GM21528 (cell line): Measurements from ENCODE around the gene PRR14L.
A peak's percentile ranks its signal among the peaks of the same experiment; 100 is the strongest.

Experiments
- ATAC-seq: cut with Tn5 transposase; IDR thresholded peaks from one replicate; pipeline ENCODE4 v1.9.1; 2021; ENCODE audit warnings: mild to moderate bottlenecking, moderate library complexity; ENCODE audit not compliant: unreplicated experiment, low FRiP score

Gene PRR14L

DNA sequence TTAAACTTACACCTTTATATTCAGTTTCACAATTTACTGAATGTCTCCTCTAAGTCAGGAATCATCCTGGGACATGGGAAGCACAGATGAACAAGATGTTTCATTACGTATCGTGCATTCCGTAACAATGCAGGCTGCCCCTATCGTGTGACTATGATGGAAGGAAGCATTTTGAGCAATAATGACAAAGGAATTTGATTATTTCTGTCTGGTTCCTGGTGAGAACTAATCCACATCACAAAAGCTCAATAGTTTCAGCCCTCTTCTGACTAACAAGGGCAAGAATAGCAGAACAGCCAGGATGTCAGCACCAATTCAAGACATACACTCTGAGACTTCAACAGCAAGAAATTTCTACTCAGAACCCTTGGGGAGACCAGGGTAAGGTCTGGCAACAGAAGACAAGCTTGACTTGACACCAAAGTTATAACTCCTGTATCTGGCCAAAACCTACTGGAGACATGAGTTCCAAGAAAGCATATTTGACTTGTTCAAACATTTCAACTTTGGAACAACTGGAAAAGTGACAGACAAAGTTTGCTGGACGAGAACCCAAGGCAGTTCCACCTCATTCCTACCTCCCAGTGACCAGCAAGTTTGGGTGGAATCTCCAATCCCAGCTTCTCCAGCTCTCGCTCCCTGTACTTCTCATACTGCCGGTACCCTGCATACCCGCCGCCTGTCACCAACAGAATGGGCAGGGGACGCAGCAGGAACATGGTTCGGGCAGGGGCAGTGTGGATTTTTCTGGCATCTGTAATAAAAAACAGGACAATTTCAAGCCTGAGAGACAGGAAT lies 102.2 kb downstream of the PRR14L start:
- no peak for ATAC-seq

DNA sequence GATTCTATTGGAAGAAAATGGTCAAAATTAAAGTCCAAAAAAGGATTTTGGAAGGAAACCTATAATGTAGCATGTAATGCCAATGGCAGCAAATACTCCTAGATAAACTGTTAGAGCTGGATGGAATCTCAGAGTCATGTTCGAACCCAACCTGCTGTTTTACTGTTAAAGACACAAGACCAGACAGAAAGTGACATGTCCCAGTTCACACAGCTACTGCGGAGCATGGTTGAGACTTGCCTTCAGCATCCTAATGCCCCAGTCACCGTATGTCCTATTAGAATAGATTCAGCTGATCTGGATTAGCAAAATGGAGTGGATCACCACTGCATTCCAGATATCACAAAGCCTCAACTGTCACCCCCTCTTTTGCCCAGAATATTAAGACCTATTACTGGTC lies 102.9 kb downstream of the PRR14L start:
- no peak for ATAC-seq

DNA sequence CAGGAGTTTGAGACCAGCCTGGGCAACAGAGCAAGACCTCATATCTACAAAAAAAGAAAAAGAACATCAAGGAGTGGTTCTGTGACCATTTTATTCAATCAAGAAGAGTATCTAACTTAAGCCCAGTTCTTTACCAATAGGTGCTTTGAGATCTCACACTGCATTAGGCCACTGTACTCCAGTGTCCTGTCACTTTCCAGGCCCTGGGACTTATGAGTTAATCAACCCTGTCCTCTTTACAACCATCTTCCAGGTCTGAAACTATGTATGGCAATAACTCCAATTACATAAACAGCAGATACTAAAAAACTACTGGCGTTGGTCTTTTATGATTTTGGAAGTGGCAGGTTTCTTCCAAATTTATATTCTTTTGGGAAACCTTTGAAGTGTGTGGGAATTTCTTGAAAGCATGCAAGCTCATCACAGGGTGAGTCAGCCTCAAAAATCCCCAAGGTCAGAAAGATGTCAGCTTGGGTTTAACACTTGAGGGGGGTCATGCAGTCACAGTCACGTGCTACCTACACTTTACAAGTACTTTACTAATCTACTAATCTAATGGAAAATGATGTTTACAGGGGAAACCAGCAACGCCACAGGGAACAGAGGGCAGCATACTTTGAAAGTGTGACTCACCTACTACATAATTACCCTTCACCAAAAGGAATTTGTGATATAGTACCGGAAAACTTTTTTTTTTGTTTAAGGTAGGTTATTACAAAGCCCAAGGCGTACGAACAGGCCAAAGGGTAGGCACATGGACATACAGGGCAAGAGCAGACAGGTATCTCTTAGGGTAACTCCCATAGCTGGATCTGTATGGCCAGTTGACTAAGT lies 103.5 kb downstream of the PRR14L start:
- ATAC-seq, result no peak

DNA sequence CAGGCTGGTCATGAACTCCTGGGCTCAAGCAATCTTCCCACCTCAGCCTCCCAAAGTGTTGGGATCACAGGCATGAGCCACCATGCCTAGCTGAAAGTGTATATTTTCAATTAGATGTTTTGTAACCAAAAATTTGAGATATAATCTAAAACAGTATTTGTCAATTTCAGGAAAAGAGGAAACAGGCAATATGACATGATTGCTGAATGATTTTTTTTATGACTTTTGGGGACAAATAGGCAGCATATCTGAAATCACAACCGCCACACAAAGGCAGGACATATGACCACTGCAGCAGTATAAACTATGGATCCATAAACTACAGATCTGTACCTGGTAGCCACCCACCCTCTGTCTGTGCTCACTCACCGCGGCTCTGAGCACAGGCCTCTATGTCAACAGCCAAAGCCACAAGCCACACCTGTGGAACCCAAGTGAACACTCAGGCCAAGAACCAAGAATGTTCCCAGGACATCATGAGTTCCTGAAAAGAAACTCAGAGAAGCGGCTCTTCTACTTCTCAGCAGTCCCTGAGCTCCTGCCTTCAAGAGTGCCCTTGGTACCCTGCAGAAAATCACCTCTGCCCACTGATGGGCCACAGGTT lies 110.4 kb downstream of the PRR14L start:
- ATAC-seq, result no peak

DNA sequence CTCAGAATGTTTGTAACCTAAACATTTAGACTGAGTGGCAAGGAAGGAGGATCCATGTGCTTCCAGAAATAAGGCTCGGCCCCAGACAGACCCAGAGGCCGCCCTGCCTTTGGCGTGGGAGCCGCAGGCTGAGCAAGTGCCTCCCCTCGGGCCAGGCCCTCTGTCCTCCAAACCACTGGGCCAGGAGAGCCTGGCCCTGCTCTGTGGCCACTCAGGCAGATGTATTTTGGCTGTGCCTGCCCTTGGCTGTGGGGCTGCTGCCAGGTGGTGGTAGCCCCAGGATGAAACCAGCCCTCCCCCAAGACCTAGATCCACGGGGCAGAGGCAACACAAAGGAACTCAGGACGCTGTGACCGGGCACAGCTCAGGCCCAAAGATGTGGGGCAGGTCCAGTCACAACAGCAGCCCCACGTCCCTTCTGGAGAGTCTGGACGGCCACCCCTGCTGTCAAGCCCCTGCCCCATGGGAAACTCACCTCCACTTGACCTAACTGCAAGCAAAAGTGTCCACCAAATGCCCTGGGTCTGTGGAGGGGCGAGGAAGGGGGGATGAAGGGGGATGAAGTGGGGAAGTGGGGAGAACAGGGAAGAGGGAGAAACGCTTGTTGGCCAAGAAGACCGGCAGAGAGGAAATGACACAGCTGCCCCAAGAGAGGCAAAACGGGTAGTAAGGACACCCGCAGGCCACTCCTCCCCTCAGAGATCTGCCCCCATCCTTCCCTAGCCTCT lies 111.9 kb downstream of the PRR14L start:
- ATAC-seq, result peak; percentile 46

DNA sequence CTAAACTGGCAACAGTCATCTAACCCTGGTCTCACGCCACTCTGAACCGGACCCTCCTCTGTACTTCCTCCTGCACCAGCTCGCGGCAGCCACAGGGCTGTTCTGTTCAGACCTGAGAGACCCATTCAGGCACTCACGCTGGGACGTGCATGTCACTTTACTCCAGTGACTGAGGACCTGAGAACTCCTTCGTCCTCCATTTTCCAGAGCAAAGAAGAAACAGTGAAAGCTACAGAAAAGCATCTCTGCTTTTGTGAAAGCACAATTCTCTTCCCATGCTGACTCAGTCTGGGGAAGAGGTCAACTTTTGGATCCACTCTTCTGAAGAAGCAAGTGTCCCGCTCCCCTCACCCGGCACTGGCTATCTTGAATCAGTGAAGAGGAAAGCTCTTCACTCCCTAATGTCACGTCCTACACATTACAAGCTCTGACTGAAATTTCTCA lies 112.5 kb downstream of the PRR14L start:
- no peak for ATAC-seq

DNA sequence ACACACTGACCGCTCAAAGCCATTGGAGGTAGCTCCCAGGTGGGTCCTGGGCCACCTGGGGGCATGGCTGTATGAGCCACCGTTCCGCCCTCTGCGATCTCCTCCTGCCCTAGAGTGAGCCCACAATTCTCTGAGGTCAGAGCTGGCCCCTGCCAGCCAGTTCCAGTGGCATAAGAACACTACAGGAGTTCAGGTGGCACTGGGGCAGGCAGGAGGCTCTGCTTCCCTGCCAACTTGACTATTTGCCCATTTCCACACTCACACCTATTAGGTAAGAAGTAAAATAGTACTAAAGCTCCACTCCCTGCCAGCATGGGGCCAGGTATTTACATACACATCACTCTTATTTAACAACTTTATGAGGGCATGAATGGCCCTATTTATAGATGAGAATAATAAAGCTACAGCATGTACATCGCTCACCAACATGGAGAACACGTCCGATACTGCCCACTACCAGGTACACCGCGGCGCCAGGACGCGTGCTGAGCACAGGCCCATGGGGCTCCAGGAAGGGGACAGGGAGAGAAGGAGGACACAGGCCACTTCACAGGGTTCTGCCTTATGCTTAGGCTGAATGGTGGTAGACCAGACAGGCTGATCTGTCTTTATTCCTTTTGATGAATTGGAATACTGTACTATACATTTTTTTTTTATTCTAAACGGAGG lies 114.2 kb downstream of the PRR14L start:
- no peak for ATAC-seq

DNA sequence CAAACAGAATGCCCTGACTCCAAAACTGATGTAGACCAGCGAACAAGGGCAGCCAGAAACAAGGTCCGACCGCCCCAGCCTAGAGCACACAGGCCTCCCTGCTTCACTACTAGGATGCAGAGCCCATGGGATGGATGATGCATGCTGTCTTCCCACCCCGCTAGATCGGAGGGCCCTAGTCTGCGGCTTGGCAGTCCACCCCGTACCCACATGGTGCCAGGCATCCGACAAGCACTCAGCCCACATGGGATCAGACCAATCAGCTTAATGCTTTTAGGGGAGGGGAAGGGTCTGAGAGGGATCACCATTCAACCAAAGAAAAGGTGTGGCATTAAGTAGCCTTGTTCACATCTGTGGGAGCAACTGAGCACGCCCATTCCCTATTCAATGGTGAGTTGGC lies 118.5 kb downstream of the PRR14L start:
- no peak for ATAC-seq
